Osteoblast (primary cell): ENCODE results near the gene LRRC4C. TPM values are rescaled to one million over a fixed set of nuclear protein-coding genes. Genes with fewer than 3 reads are reported as not detected.

Source experiments
- DNase-seq: peaks from one replicate; pipeline ENCODE4 v3.0.0; 2011; ENCODE audit warnings: low spot score, mixed read lengths; ENCODE audit not compliant: insufficient read length; ENCODE audit errors: missing footprints
- H2AFZ ChIP-seq: 2 replicates; pipeline ENCODE4 v1.6.0; 2011; ENCODE audit warnings: mild to moderate bottlenecking, low read length
- H3K27ac ChIP-seq: 2 replicates; pipeline ENCODE4 v1.5.1; 2011; ENCODE audit warnings: mild to moderate bottlenecking, low read depth, low read length, moderate library complexity
- H3K27me3 ChIP-seq: 2 replicates; pipeline ENCODE4 v1.6.0; 2012; ENCODE audit warnings: mild to moderate bottlenecking, control low read depth, inconsistent platforms, low read length, moderate library complexity; ENCODE audit not compliant: insufficient read depth
- H3K36me3 ChIP-seq: 2 replicates; pipeline ENCODE4 v1.5.1; 2011; ENCODE audit warnings: mild to moderate bottlenecking, low read length, control low read depth, moderate library complexity; ENCODE audit not compliant: insufficient read depth
- H3K4me1 ChIP-seq: 2 replicates; pipeline ENCODE4 v1.5.1; 2011; ENCODE audit warnings: mild to moderate bottlenecking, low read length, control low read depth, moderate library complexity; ENCODE audit not compliant: insufficient read depth
- H3K4me2 ChIP-seq: 2 replicates; pipeline ENCODE4 v1.6.0; 2011; ENCODE audit warnings: mild to moderate bottlenecking, low read length; ENCODE audit not compliant: insufficient read depth
- H3K4me3 ChIP-seq: fragments of 200-600 bp; sonication (generic); 3 replicates; pipeline ENCODE4 v1.5.1; 2012; ENCODE audit warnings: mild to moderate bottlenecking, low read length, inconsistent platforms; ENCODE audit not compliant: insufficient read depth
- H3K79me2 ChIP-seq: 2 replicates; pipeline ENCODE4 v1.6.0; 2012; ENCODE audit warnings: mild to moderate bottlenecking, low read length, control low read depth, inconsistent platforms; ENCODE audit not compliant: insufficient read depth
- H3K9me3 ChIP-seq: 2 replicates; pipeline ENCODE4 v1.5.1; 2011; ENCODE audit warnings: low read depth, low read length, control low read depth
- H4K20me1 ChIP-seq: 2 replicates; pipeline ENCODE4 v1.6.0; 2012; ENCODE audit warnings: mild to moderate bottlenecking, low read length, control low read depth; ENCODE audit not compliant: insufficient read depth
- total RNA-seq: library from RNA; depleted of rRNA; stranded (reverse); fragments of >200 nt; gene quantifications from 2 replicates; pipeline ENCODE4 v1.2.3, GENCODE V29; 2012
- TF ChIP-seq, protein P1 (sequence below): IDR thresholded peaks from 2 replicates; pipeline ENCODE4 v1.5.1; 2011; ENCODE audit warnings: mild to moderate bottlenecking, low read depth, low read length, moderate library complexity; ENCODE audit errors: extremely low read depth

The LRRC4C gene
- total RNA-seq, 1 donor = 2.2 TPM

DNA sequence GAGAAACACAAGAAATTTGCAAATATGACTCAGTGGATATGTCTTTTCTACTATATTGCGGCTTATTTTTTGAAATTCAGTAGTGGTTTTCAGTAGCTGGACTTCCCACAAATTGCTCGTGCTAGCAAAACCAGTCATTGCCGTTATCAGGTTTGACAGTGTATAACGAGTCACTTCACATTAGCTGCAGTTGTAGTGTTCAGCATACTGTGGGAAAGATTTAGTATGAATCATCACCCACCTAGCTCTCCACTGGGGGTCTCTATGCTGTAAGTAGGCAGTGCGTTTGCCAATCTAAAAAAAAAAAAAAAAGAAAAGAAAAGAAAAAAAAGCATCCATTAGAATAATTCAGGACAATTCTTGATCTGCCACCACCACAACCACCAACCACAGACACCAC, 1318.9 kb downstream of the LRRC4C start:
- H3K4me1 ChIP-seq = no peaks in the 10 kb centered on the region
- TF ChIP-seq, protein P1, sequence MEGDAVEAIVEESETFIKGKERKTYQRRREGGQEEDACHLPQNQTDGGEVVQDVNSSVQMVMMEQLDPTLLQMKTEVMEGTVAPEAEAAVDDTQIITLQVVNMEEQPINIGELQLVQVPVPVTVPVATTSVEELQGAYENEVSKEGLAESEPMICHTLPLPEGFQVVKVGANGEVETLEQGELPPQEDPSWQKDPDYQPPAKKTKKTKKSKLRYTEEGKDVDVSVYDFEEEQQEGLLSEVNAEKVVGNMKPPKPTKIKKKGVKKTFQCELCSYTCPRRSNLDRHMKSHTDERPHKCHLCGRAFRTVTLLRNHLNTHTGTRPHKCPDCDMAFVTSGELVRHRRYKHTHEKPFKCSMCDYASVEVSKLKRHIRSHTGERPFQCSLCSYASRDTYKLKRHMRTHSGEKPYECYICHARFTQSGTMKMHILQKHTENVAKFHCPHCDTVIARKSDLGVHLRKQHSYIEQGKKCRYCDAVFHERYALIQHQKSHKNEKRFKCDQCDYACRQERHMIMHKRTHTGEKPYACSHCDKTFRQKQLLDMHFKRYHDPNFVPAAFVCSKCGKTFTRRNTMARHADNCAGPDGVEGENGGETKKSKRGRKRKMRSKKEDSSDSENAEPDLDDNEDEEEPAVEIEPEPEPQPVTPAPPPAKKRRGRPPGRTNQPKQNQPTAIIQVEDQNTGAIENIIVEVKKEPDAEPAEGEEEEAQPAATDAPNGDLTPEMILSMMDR = no peak
- no peaks in the 10 kb centered on the region for H3K27me3 ChIP-seq
- H3K4me3 ChIP-seq = no peak overlapping the region
- no peaks in the 10 kb centered on the region for H3K9me3 ChIP-seq
- H3K36me3 ChIP-seq = no peaks in the 10 kb centered on the region
- no peak overlapping the region for H2AFZ ChIP-seq
- no peak for DNase-seq
- H4K20me1 ChIP-seq = no peaks in the 10 kb centered on the region
- no peak overlapping the region for H3K4me2 ChIP-seq
- H3K27ac ChIP-seq = no peak overlapping the region
- no peaks in the 10 kb centered on the region for H3K79me2 ChIP-seq

DNA sequence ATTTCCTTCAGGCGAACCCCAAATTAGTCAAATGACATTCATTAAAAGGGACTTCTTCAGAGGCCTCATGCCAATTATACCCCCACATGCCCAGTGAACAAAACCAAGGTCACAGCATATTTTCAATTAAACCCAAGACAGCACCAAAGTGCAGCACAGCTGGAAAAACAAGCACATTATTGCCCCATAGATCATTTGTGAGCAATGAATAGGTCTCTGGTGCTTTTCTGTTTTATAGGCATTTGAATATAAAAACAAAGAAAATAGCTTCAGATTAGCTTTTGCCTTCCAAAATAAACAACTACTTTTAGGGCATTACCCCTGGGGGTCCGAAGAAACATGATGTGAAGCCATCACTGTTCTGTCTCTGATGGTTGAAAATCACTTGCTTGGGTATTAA, 1319.9 kb downstream of the LRRC4C start:
- Histone ChIP-seq H3K79me2 (no peaks in the 10 kb centered on the region), H3K4me1 (no peaks in the 10 kb centered on the region), H4K20me1 (no peaks in the 10 kb centered on the region), H3K4me3 (no peak overlapping the region), H3K9me3 (no peaks in the 10 kb centered on the region), H3K36me3 (no peaks in the 10 kb centered on the region), H2AFZ (no peak overlapping the region), H3K4me2 (no peak overlapping the region), H3K27ac (no peak overlapping the region), H3K27me3 (no peaks in the 10 kb centered on the region)
- TF ChIP-seq, protein P1 = no peak
- no peak for DNase-seq

DNA sequence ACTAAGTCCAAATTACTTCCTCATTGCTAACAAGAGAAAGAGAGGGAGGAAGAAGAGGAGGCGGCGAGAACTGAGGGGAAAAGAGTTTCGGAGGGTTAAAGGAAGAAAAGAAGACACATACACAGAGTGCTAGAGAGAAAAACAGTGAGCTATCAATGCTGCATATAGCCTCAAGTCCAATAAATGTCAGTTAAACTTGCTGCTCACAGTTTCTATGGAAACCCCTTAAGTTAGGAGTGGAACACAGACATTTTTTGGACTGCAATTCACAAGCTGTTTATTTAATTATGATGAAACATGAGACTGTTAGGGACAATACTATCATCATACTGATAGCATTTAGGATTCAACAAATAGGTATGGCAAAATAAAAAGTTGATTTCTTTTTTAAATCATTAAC, 1320.4 kb downstream of the LRRC4C start:
- no peaks in the 10 kb centered on the region for H3K9me3 ChIP-seq
- H3K27ac ChIP-seq = no peak overlapping the region
- no peak overlapping the region for H3K4me3 ChIP-seq
- H3K27me3 ChIP-seq = no peaks in the 10 kb centered on the region
- H3K36me3 ChIP-seq = no peaks in the 10 kb centered on the region
- TF ChIP-seq, protein P1 = no peak
- no peaks in the 10 kb centered on the region for H3K79me2 ChIP-seq
- no peak for DNase-seq
- no peak overlapping the region for H2AFZ ChIP-seq
- H3K4me1 ChIP-seq = no peaks in the 10 kb centered on the region
- no peak overlapping the region for H3K4me2 ChIP-seq
- H4K20me1 ChIP-seq = no peaks in the 10 kb centered on the region

DNA sequence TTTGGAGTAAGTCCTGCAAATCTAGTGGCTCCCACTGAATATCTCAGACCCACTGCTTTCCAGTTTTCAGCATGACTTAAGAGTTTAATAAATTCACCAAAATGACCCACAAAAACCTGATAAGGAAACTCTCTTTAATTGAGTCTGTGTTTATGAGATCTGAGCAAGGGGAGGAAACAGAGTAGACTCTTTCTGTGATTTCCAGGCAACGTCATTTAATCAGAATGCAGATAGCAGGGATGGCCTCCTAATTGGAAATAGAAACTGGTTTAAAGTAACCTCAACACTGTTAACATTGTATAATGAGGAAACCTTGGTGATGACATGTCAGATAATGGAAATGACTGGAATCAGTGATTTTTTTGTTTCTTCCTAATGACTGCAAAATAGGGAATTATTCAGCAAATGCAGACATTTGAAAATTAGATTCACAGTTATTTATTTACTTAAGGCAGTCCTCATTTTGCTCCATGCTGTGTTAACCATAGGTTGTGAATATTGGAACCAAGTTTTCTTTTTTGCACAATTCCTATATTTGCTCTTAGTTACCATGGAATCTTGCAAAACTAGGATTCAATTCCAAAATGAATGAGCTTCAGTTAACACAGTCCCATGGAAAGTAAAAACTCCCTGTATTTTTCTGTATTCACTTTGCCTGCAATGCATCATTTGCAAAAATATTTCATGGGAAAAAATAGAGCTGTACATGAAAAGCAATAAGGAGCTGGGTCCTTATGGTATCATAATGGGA, 1324.5 kb downstream of the LRRC4C start:
- Histone ChIP-seq H3K4me1 (no peaks in the 10 kb centered on the region), H3K4me2 (no peak overlapping the region), H2AFZ (no peak overlapping the region), H3K9me3 (no peaks in the 10 kb centered on the region), H3K79me2 (no peaks in the 10 kb centered on the region), H4K20me1 (no peaks in the 10 kb centered on the region), H3K36me3 (no peaks in the 10 kb centered on the region), H3K27me3 (no peaks in the 10 kb centered on the region), H3K27ac (no peak overlapping the region), H3K4me3 (no peak overlapping the region)
- DNase-seq = no peak
- TF ChIP-seq, protein P1 = no peak
